Left lung (tissue), 10 donors: ENCODE measurements around the gene ADIPOR2. TPM values are rescaled to one million over a fixed set of nuclear protein-coding genes. Genes with fewer than 3 reads are reported as not detected.
"Not testable (repeated sequence)": the region's sequence is repeated elsewhere in the genome, so short reads cannot be mapped to it uniquely, and the experiment has no call there.

ENCODE experiments used
- ATAC-seq: fragments of 200-7000 bp; cut with Tn5 transposase; one replicate; pipeline ENCODE4 v1.9.1; 2020; ENCODE audit warnings: moderate library complexity
- DNase-seq, 4 donors: peaks; one replicate each; pipeline ENCODE4 v3.0.0-alpha.2; 2013 to 2020
- H3K27ac ChIP-seq, 2 donors: fragments of 200-600 bp; sonication (generic) in 1 of 2; one replicate each; pipeline versions ENCODE4 v1.5.0 to v1.8.0; 2020 to 2021
- H3K27me3 ChIP-seq, 2 donors: fragments of 200-600 bp; sonication (generic) in 1 of 2; one replicate each; pipeline versions ENCODE4 v1.5.0 to v1.8.0; 2020 to 2021
- H3K36me3 ChIP-seq, 2 donors: fragments of 200-600 bp; sonication (generic) in 1 of 2; one replicate each; pipeline versions ENCODE4 v1.5.0 to v1.8.0; 2020 to 2021
- H3K4me1 ChIP-seq, 2 donors: fragments of 200-600 bp; one replicate each; pipeline ENCODE4 v1.8.0; 2021
- H3K4me3 ChIP-seq, 2 donors: fragments of 200-600 bp; sonication (generic) in 1 of 2; one replicate each; pipeline versions ENCODE4 v1.5.0 to v1.8.0; 2020 to 2021; ENCODE audit warnings: mild to moderate bottlenecking in 1 of 2
- H3K9me3 ChIP-seq, 2 donors: fragments of 200-600 bp; sonication (generic) in 1 of 2; one replicate each; pipeline versions ENCODE4 v1.5.0 to v1.8.0; 2020 to 2021
- CTCF ChIP-seq, 2 donors: fragments of 200-600 bp; sonication (generic) in 1 of 2; IDR thresholded peaks; one replicate each; pipeline versions ENCODE4 v1.5.0 to v1.8.0; 2021; ENCODE audit warnings: antibody characterized with exemption in 2 of 2
- intact Hi-C, 2 donors: fragments of 100-400 bp; cut with DNase I; formaldehyde crosslinking; loops; one replicate each; pipeline versions ENCODE4 v1.11.2 to v1.14.2; 2022
- polyA plus RNA-seq, 6 donors: library from polyadenylated mRNA; unstranded; fragments of 120-200 nt; gene quantifications; one replicate each; pipeline ENCODE4 v1.2.1, GENCODE V29; 2013; ENCODE audit not compliant: insufficient read length in 6 of 6
- total RNA-seq, 2 donors: library from RNA; stranded (reverse); fragmentation: NEBNext Ultra II Directional; extraction: Animal tissue kit (Norgen Biotek cat#: 25700); gene quantifications; one replicate each; pipeline ENCODE4 v1.2.1, GENCODE V29; 2021
- donor health status: DM: no; HTN: yes; CAD: no.
- donor health status: DM: no; HTN: no; CAD: no.

ADIPOR2 gene
- total and polyA plus RNA-seq, 8 donors, result 37.0 to 66.8 (median 41.7) TPM

GRCh38 chr12:1691123-1692007 lies 495 bp downstream of the ADIPOR2 start:
- no peaks in the 10 kb centered on the region for H3K36me3 ChIP-seq
- intact Hi-C loops, result no loop called here
- H3K4me3 ChIP-seq, result peak overlapping the region; percentile 87 to 93
- peaks cover 5 to 53% of the 10 kb centered on the region in 2 donors for H3K4me1 ChIP-seq
- peak in 3 of 4 donors; percentile 37 to 90 (median 49) for DNase-seq
- no peaks in the 10 kb centered on the region for H3K9me3 ChIP-seq
- TF ChIP-seq CTCF (IDR thresholded peaks at IDR 0.05), result no peak
- H3K27me3 ChIP-seq, result no peaks in the 10 kb centered on the region
- peak; percentile 59 for ATAC-seq
- H3K27ac ChIP-seq, result peak overlapping the region; percentile 94 to 97

GRCh38 chr12:1692226-1692625 lies 1.4 kb downstream of the ADIPOR2 start:
- H3K27me3 ChIP-seq, result no peaks in the 10 kb centered on the region
- no peaks in the 10 kb centered on the region for H3K36me3 ChIP-seq
- DNase-seq, result no peak
- H3K27ac ChIP-seq, result peak overlapping the region in 1 of 2 donors; percentile 97
- ATAC-seq, result no peak
- peaks cover 5 to 62% of the 10 kb centered on the region in 2 donors for H3K4me1 ChIP-seq
- H3K9me3 ChIP-seq, result no peaks in the 10 kb centered on the region
- TF ChIP-seq CTCF (IDR thresholded peaks at IDR 0.05), result no peak
- intact Hi-C loops, result no loop called here
- peak overlapping the region in 1 of 2 donors; percentile 93 for H3K4me3 ChIP-seq

- intact Hi-C loops, result no loop called here
- DNase-seq (no peak), ATAC-seq (no peak)
- Histone ChIP-seq H3K27ac (peak overlapping the region in 1 of 2 donors; percentile 21), H3K36me3 (no peaks in the 10 kb centered on the region), H3K9me3 (no peaks in the 10 kb centered on the region), H3K4me3 (peak overlapping the region in 1 of 2 donors; percentile 93), H3K4me1 (peaks cover 5 to 69% of the 10 kb centered on the region in 2 donors), H3K27me3 (no peaks in the 10 kb centered on the region)
- no peak for TF ChIP-seq CTCF (IDR thresholded peaks at IDR 0.05)
Measured at GRCh38 chr12:1692895-1693610, 2.2 kb downstream of the ADIPOR2 start.

DNA sequence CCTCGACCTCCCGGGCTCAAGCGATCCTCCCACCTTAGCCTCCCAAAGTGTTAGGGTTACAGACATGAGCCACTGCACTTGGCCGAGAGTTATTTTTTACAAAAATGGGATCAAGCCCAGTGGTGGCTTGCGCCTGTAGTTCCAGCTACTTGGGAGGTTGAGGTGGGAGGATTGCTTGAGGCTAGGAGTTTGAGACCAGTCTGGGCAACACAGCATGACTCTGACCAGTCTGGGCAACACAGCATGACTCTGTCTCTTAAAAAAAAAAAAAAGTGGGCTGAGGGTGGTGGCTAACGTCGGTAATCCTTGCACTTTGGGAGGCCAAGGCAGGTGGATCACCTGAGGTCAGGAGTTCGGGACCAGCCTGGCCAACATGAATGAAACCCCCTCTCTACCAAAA lies 4.2 kb downstream of the ADIPOR2 start:
- H3K4me3 ChIP-seq, H3K36me3 ChIP-seq, H3K9me3 ChIP-seq, DNase-seq, H3K27ac ChIP-seq, H3K27me3 ChIP-seq, ATAC-seq, intact Hi-C loops: not testable (repeated sequence)
- peaks cover 5 to 83% of the 10 kb centered on the region in 2 donors for H3K4me1 ChIP-seq

- peaks cover 5 to 80% of the 10 kb centered on the region in 2 donors for H3K4me1 ChIP-seq
- no peak overlapping the region for H3K4me3 ChIP-seq
- H3K36me3 ChIP-seq, result no peaks in the 10 kb centered on the region
- DNase-seq (no peak), ATAC-seq (no peak)
- no peak for TF ChIP-seq CTCF (IDR thresholded peaks at IDR 0.05)
- H3K27me3 ChIP-seq, result no peaks in the 10 kb centered on the region
- peak overlapping the region in 1 of 2 donors; percentile 30 for H3K27ac ChIP-seq
- H3K9me3 ChIP-seq, result no peaks in the 10 kb centered on the region
- intact Hi-C loops, result no loop called here
Measured at GRCh38 chr12:1695886-1696670, 5.2 kb downstream of the ADIPOR2 start.
